Muscle layer of colon (tissue), 2 donors: ENCODE results near the gene UQCRHL.
A peak's percentile ranks its signal among the peaks of the same experiment; 100 is the strongest.

Experiments
- H3K27ac ChIP-seq: one replicate; pipeline ENCODE4 v1.7.0; 2013; ENCODE audit warnings: low read depth, mild to moderate bottlenecking, low read length, moderate library complexity
- H3K27me3 ChIP-seq, 2 donors: one replicate each; pipeline ENCODE4 v1.7.0; 2013; ENCODE audit warnings: low read length in 2 of 2, mild to moderate bottlenecking in 2 of 2; ENCODE audit not compliant: insufficient read depth in 2 of 2, control insufficient read depth in 1 of 2
- H3K36me3 ChIP-seq: one replicate; pipeline ENCODE4 v1.7.0; 2013; ENCODE audit warnings: mild to moderate bottlenecking, low read length; ENCODE audit not compliant: insufficient read depth
- H3K4me1 ChIP-seq: one replicate; pipeline ENCODE4 v1.7.0; 2013; ENCODE audit warnings: mild to moderate bottlenecking, low read length; ENCODE audit not compliant: insufficient read depth
- H3K4me3 ChIP-seq, 2 donors: one replicate each; pipeline ENCODE4 v1.7.0; 2013; ENCODE audit warnings: low read length in 2 of 2, low read depth in 1 of 2, mild to moderate bottlenecking in 1 of 2, moderate library complexity in 1 of 2
- H3K9ac ChIP-seq: one replicate; pipeline ENCODE4 v1.7.0; 2013; ENCODE audit warnings: low read length
- H3K9me3 ChIP-seq: one replicate; pipeline ENCODE4 v1.7.0; 2013; ENCODE audit warnings: mild to moderate bottlenecking, low read length
- donor health status: abdominal sarcoma.
- donor health status: Adenocarcinoma of cecum.

Gene UQCRHL

DNA sequence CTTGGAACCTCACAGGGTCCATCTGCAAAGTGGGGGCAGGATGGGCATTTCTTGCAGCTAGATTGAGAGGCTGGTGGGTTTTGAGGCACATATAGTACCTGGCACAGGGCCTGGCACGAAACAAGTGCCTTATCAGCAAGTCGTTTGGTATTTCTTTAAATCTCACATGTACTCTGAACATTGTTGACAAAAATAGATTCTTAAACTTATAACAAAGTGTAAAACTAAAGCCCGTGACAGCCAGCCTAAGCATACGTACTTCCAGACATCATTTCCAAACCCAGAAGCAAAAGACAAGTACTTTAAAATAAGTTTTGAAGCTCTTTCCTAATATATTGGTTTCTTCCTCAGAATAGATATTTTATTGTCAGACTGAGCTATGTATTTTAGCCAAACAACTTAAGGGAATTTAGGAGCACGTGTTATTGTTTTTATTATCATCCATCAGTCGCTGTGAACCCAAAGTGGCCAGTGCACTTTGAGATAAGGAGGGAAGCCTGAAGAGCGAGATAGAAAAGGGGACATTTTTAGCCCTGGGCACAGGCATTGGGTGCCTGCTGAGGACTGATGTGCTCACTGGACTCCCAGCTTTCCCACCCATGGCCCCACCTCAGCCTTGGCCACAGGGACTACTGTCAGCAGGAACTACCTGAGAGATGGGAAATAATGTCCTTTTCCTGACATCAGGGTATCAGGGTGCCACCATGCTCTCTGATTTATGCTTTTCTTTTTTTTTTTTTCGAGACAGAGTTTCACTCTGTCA lies 45.9 kb downstream of the UQCRHL start:
- H3K27me3 ChIP-seq, result peaks cover 0 to 4% of the 10 kb centered on the region in 2 donors
- peaks cover 7% of the 10 kb centered on the region for H3K36me3 ChIP-seq
- H3K27ac ChIP-seq, result peak overlapping the region; percentile 63
- H3K4me1 ChIP-seq, result peaks cover 27% of the 10 kb centered on the region
- no peaks in the 10 kb centered on the region for H3K9me3 ChIP-seq
- peak overlapping the region in 1 of 2 donors; percentile 55 for H3K4me3 ChIP-seq
- peak overlapping the region; percentile 53 for H3K9ac ChIP-seq

DNA sequence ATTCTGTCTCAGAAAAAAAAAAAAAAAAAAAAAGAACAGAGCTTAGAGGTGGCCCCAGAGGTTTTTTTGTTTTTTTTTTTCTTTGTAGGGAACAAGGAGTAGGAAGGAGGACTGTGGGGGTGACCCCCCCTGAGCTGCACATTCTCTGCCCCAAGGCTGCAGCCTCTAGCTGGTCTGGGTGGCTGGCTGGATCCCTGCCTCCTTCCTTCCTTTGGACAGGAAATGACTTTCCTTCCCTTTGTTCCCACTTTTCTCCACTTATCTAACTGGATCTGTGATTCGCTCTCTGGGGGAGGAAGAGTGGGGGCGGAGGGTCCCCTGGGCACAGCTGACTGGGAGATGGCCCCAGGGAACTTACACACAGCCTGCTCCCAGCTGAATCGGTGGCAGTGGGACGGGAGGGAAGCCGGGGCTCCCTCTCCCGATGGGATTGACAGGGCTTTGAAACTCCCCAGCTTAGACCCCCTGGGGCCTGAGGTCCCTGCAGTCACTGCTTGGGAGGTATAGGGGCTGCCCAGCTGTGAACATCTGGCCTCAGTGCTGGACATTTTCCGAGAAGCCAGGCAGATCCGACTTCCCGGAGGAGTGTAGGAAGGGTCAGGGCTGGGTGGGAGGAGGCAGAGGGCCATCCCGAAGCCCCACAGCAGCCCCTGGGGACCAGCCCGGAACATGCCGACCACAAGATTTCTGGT lies 46.8 kb downstream of the UQCRHL start:
- Histone ChIP-seq H3K36me3 (peaks cover 7% of the 10 kb centered on the region), H3K9me3 (no peaks in the 10 kb centered on the region), H3K27me3 (peaks cover 0 to 4% of the 10 kb centered on the region in 2 donors), H3K4me1 (peaks cover 27% of the 10 kb centered on the region), H3K4me3 (peak overlapping the region; percentile 2 to 55), H3K27ac (peak overlapping the region; percentile 63), H3K9ac (peak overlapping the region; percentile 53)

DNA sequence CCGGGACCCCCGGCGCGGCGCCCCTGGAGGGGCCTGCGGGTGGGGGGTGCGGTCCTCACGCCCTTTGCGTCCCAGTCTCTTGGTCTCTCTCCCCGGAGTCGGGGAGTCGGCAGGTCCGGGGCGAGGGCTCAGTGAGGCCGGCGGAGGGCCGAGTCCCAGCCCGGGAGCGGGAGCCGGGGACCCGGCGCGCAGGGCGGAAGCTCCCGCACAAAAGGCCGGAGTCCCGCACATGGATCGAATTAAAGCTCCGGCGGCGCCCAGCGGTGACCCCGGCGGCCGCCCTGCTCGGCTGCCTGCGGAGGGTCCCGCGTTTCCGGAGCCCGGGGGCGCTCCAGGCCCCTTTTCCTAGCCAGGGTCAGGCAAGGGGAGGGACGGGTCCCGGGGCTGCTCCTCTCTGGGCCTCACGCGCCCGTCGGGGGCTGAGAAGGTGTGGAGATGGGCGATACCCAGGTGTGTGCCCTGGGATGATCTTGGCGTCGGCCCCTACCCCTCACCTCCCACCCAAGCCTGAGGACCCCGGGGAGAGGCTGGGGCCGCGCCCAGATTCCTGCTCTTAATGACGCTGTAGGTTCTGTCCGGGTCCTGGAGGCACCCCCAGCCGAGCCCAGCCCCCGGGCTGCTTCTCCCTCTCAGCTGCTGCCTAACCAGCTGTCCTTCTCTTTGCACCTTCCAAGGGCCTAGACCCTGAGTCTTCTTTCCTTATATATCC lies 48.3 kb downstream of the UQCRHL start:
- Histone ChIP-seq H3K9ac (peak overlapping the region; percentile 57), H3K4me1 (peaks cover 27% of the 10 kb centered on the region), H3K4me3 (peak overlapping the region; percentile 58 to 87), H3K36me3 (no peaks in the 10 kb centered on the region), H3K9me3 (no peaks in the 10 kb centered on the region), H3K27ac (peak overlapping the region; percentile 73), H3K27me3 (peaks cover 0 to 4% of the 10 kb centered on the region in 2 donors)

DNA sequence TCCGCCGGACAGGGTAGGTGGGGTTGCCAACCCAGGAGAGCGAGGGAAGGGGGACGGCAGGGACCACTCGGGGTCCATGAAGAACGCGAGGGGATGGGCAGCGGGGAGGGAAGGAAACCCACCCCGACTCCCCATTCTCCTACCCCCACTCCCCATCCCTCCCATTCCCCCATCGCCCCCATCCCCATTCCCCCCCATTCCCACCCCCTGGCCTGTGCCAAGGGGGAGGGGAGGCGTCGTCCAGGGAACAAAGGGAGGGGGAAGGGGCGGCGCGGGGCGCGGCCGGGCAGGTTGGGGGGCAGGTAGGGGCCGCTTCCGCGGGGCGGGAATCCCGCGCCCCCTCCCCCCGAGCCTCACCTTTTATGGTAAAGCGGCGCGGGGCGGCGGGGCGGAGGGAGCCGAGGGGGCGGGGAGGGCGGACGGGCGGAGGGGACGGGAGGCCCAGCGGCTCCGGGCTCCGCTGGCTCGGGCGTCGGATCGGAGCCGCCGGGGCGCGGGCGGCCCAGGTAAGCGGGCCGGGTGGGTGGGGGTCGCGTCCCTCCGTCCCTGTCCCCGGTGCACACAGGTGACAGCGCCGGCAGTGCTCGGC lies 49.0 kb downstream of the UQCRHL start, which contains the start of gene FBLIM1:
TSS of gene FBLIM1 (plus strand) at position 453 of the 589 bp plus-strand sequence. CDS start 6,189 bp downstream, outside the sequence.
- H3K9ac ChIP-seq, result peak within 1 kb of the TSS; percentile 57
- peaks cover 0 to 4% of the 10 kb centered on the region in 2 donors for H3K27me3 ChIP-seq

DNA sequence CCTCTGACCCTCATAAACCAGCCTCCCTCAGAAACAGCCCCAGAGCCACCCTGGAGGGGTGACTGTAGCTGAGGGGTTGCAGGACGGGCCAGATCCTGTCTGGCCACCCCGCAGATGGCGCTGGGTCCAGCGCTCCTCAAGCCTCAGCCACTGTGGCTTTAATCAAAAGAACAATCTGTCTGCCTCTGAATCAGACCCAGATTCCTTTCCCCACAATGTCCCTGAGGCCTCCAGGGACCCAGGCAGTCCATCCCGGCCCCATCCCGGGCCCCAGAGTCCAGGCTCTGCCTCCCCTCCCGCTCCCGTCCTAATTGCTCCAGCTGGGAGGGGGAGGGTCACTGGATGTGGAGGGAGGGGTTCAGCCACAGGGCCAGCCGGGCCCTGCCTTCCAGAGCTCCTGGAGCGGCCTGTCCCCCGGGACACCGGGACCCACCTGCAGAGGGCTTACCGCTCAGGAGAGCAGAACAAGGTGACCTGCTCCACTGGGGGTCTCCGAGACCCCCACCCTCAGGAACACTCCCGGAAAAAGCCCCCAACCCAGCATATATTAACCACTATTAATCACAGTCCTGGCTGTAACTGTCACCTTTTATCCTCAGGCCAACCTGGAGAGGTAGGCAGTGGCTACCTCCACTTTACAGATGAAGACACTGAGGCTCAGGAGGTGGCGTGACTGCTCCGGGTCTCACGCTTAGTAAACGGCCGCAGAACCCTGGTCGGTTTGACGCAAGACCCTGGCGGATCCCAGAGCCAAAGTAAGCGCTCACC lies 49.7 kb downstream of the UQCRHL start:
- Histone ChIP-seq H3K36me3 (no peaks in the 10 kb centered on the region), H3K4me1 (peaks cover 27% of the 10 kb centered on the region), H3K27ac (peak overlapping the region; percentile 66), H3K4me3 (peak overlapping the region in 1 of 2 donors; percentile 50), H3K9me3 (no peaks in the 10 kb centered on the region), H3K27me3 (peaks cover 0 to 4% of the 10 kb centered on the region in 2 donors), H3K9ac (peak overlapping the region; percentile 44)

More for the DNA sequence above, 49.0 kb downstream of the UQCRHL start, which contains the start of gene FBLIM1:
- Histone ChIP-seq H3K9me3 (no peaks in the 10 kb centered on the region), H3K27ac (peak within 1 kb of the TSS; percentile 73), H3K4me3 (peak within 1 kb of the TSS; percentile 58 to 87), H3K36me3 (no peaks in the 10 kb centered on the region), H3K4me1 (peaks cover 27% of the 10 kb centered on the region)
